Activated T-cell treated with anti-CD3 and anti-CD28 coated beads, Interleukin-2, amount 50 U/mL, for 1 hour (primary cell): ENCODE measurements around the gene NXF2.
"Not testable (repeated sequence)": the region's sequence is repeated elsewhere in the genome, so short reads cannot be mapped to it uniquely, and the experiment has no call there.

Experiments used
- DNase-seq: peaks from one replicate; pipeline ENCODE4 v3.0.0-alpha.2; 2020

Gene NXF2, protein sequence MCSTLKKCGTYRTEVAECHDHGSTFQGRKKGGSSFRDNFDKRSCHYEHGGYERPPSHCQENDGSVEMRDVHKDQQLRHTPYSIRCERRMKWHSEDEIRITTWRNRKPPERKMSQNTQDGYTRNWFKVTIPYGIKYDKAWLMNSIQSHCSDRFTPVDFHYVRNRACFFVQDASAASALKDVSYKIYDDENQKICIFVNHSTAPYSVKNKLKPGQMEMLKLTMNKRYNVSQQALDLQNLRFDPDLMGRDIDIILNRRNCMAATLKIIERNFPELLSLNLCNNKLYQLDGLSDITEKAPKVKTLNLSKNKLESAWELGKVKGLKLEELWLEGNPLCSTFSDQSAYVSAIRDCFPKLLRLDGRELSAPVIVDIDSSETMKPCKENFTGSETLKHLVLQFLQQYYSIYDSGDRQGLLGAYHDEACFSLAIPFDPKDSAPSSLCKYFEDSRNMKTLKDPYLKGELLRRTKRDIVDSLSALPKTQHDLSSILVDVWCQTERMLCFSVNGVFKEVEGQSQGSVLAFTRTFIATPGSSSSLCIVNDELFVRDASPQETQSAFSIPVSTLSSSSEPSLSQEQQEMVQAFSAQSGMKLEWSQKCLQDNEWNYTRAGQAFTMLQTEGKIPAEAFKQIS

DNA sequence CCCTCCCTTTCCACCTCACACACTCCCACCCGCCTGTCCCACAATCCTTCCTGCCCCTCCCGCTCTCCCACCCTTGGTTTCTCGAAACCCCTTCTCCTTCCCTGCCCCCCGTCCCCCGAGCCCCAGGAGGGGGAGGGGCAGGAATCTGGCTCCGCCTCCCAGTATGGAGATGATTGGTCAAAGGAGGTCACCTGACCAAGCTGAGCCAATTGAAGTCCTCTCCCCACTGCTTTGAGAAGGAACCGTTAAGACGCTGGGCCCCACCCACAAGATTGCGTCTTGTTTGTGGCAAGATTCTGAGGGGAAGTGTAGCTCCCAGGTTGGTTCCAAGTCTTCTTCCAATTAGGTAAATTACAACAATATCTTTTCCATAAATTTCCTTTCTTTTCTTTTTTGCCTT, at the start of gene NXF2:
TSS of gene NXF2 (plus strand) at position 275 of the 400 bp plus-strand sequence. CDS start 59,912 bp downstream, outside the sequence.
- not testable (repeated sequence) for DNase-seq

DNA sequence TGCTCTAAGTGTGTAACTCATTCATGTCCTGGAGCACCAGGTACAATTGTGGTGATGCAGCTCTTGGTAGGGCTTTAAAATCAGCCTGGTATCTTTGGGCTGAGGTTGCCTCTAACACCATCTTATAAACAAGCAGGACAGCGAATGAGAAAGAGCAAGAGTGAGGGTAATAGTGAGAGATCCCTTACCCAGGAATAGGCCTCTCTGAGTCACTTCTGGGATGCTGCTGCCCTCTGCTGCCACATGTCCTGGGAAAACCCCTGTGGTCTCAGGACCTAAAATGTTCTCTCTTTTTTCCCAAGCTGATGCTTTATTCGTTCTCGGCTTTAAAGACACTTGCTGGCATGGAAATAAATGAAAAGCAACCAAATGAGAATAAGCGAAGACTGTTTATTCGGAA, 39.0 kb upstream of the NXF2 start:
- not testable (repeated sequence) for DNase-seq

DNA sequence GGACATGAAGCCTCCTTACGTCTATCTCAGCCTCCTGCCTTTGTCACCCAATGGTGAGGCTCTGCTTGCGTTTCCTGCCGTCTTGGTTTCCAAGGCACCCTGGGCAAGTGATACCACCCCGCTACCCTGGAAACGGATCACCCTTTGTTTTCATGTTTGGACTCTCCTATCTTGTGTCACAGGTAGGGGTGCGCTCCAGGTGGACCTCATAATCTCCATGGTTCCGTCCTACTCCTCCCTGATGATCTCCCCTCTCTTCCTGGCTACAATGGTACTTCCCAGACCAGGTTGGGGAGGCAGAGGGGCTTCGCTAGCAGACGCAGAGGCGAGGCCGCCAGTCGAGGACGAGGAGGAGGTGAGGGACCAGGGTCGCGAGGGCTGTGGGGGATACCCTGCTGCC, 32.0 kb upstream of the NXF2 start, which contains the start of gene TCP11X1:
TSS of gene TCP11X1 (plus strand) at position 316 of the 400 bp plus-strand sequence.
- DNase-seq, result not testable (repeated sequence)

DNA sequence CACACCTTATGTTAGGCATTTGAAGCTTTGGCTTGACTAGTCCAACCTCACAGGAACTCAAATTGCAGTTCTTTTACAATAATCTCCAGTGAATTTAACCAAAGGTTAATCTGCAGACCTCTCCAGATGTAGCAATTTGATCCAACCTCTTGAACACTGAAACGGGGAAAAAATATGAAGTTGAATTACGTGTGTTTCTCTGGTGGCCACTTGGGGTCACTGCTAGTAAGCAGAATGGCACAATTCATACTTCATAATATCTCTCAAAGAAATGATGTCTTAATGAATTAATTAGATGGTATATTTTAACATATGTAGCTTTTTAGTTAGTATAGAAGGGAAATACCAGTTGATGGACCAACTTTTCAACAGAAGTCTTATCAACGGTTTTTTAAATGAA, 30.5 kb upstream of the NXF2 start:
- DNase-seq, result not testable (repeated sequence)

DNA sequence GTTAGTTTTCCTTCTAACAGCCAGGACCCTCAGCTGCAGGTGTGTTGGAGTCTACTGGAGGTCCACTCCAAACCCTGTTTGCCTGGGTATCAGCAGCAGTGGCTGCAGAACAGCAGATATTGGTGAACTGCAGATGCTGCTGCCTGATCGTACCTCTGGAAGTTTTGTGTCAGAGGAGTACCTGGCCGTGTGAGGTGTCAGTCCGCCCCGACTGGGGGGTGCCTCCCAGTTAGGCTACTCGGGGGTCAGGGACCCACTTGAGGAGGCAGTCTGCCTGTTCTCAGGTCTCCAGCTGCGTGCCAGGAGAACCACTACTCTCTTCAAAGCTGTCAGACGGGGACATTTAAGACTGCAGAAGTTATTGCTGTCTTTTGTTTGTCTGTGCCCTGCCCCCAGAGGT, 11.3 kb upstream of the NXF2 start:
- not testable (repeated sequence) for DNase-seq

DNA sequence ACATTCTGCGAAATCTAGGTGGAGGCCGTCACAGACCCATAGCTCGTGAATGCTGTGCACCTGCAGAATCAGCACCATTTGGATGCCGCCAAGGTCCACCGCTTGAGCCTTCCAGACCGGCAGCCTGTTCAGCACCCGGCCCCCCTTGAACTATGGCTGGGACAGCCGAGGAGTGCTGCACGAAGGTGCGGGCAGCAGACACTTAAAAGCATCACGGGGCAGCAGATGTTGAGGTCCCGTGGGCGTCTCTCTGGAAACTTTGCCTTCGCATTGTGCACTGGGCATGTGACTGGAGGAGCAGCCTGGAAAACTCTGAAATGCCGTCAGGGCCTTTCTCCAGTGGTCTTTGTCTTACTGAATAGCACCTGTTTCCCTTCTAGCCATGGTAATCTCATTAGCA, 6.7 kb upstream of the NXF2 start:
- DNase-seq, result not testable (repeated sequence)

DNA sequence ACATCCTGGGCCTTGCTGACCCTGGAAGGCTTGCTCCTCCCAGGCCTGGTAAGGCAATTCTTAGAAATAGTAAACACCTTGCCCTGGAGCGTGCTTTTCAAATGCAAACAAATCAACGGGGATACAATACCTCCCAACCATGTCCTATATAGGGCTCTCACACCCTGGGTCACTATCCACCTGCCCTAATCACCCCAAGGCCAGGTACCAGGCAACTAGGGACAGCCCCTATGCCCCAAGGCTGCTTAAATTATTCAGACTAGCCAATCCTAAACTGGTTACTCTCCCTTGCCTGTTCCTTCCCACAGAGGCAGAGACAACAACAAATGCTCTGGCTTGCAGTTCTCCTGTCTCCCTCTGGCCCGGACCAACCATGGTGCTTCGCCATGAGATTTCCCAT, 25.3 kb downstream of the NXF2 start:
- DNase-seq, result not testable (repeated sequence)

DNA sequence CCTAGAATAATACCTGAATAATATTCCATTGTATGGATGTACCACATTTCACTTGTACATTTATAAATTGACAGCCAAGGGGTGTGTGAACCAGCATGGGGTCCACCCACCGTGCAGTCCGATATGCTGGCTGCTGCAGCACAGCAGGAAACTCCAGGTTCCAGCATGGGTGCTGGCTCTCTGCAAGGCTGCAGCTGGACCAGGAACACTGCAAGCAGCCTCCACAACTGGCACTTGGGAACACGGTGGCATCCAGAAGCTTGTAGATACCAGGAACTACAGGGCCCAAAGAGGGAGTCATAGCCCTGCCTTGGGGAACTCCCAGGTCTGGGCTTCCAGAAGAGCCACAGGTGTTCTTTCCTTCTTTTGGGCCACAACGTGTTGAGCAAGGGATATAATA, 91.2 kb downstream of the NXF2 start:
- no peak for DNase-seq

DNA sequence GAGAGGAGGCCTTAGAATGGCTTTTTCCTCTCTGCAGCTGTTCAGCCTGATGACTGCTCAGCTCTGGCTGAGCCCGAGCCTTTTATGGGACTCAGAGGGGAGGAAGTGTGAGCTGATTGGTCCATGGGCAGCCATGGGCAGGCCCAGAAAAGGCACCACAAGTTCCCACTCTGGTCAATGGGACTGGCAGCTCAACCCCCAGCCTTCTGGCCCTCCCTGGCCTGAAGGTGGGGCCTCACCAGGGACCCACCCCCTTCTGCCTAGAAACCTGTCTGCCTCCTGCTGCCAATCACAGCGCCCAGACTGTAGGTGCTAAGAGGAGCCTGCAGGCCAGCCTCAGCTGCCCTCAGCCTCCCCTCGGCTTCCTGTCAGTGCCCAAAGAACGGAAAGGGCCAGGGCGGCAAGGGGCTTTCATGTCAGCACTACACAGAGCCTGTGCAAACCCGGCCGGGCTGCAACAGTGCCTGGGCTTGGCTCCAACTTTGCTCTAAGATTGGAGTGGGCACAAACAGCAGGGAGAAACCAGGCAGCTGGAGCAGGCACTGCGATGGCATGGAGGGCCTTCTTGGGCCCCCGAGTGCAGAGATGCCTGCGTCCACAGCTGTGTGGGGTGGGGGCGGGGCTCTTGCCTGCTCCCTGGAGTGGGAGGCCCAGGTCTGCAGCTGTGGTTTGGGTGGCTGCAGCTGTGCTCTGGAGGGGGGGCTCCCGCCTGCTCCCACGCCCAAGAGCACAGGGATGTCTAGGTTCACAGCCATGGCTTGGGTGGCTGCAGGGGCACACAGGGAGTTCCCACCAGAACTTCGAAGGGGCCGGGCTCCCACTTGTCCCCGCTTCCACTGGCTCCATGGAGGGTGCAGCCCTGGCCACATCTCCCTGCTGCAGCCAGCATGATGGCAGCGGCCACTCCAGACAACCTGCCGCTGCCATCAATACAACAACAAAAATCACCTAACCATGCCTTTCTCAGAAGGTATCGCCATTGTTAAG, 92.6 kb downstream of the NXF2 start:
- no peak for DNase-seq

DNA sequence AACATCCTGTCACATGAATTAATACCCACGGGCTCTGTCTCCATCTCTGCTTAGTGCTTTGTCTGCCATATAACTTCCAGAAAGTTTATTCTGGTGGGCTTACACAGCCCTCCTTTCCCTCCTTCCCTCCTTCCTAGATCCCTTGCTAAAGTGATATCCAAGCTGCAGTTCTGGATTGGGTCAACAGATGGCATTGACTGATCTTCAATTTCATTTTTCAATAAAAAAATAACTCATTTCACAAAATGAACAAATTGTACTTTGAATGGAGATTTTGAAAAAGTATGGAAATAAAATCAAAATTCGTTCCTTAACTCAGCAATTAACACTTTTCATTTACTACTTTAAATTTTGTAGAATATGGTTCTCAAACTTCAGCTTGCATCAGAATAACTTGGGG, 94.9 kb downstream of the NXF2 start:
- DNase-seq, result no peak

DNA sequence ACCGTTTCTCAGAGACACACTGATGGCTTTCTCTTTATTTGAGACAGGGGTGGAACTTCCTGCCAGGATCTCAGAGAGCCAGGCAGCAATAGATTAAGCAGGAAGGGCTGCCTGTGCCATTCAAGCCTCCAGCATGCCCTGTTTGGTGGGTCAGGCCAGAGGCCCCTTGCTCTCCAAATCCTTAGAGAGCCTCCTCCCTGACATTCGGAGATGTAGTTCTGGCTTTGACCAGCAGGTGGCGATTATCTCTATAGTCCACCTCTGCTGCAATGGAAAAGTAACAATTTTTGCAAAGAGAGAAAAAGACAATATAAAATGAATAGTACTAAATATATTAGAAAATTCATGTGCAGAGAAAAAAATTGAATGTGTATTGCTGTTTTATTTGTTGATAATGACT, 98.9 kb downstream of the NXF2 start:
- DNase-seq, result peak; percentile 68
